Keratinocyte (primary cell): ENCODE results near the gene PIK3IP1.

Experiments
- CTCF ChIP-seq, 3 experiments: IDR thresholded peaks in 1 of 3; conservative IDR thresholded peaks in 1 of 3; optimal IDR thresholded peaks in 1 of 3; 2 replicates in 2 of 3; 3 replicates in 1 of 3; pipeline versions ENCODE3 to v1.5.1; 2011; ENCODE audit warnings: low read length in 3 of 3, mild to moderate bottlenecking in 3 of 3, moderate library complexity in 2 of 3, control low read depth in 1 of 3, inconsistent platforms in 1 of 3; ENCODE audit not compliant: insufficient read depth in 2 of 3; ENCODE audit errors: extremely low read depth in 1 of 3
- EZH2 ChIP-seq: IDR thresholded peaks from one replicate; pipeline ENCODE4 v1.6.1; 2012; ENCODE audit warnings: inconsistent platforms, mild to moderate bottlenecking, low read length, moderate library complexity

GRCh38 chr22:31253949-31254348 is 38.3 kb downstream of the PIK3IP1 start:
- TF ChIP-seq CTCF (optimal IDR thresholded peaks at IDR 0.05 in 1 of 3, IDR thresholded peaks at IDR 0.05 in 1 of 3, conservative IDR thresholded peaks at IDR 0.05 in 1 of 3; ENCODE audit: extremely low read depth in 1 of 3, insufficient read depth in 2 of 3, low read length in 3 of 3) (peak; percentile 20 to 30 (median 22)), EZH2 (no peak)
